Large intestine (tissue), 3 donors: ENCODE results near the gene ARSG. TPM values are rescaled to one million over a fixed set of nuclear protein-coding genes. Genes with fewer than 3 reads are reported as not detected.

Experiments
- DNase-seq, 2 donors: peaks; one replicate each; pipeline versions ENCODE4 v3.0.0 to v3.0.0-alpha.2; 2013
- H3K27ac ChIP-seq: one replicate; pipeline ENCODE4 v1.5.1; 2013; ENCODE audit warnings: low read length
- H3K27me3 ChIP-seq: 2 replicates; pipeline ENCODE4 v1.6.1; 2013; ENCODE audit warnings: low read length; ENCODE audit not compliant: control insufficient read depth, insufficient read depth
- H3K36me3 ChIP-seq: 2 replicates; pipeline ENCODE4 v1.6.1; 2013; ENCODE audit warnings: low read length; ENCODE audit not compliant: control insufficient read depth, insufficient read depth
- H3K4me1 ChIP-seq: one replicate; pipeline ENCODE4 v1.6.1; 2013; ENCODE audit warnings: low read length; ENCODE audit not compliant: control insufficient read depth, insufficient read depth
- H3K4me3 ChIP-seq: one replicate; pipeline ENCODE4 v1.5.1; 2013; ENCODE audit warnings: low read length
- H3K9me3 ChIP-seq: one replicate; pipeline ENCODE4 v1.6.1; 2013; ENCODE audit warnings: mild to moderate bottlenecking, low read depth, low read length, moderate library complexity; ENCODE audit not compliant: control insufficient read depth
- WGBS: methylation state at CpG from one replicate; pipeline ENCODE4 v1.1.5; 2013; ENCODE audit warnings: low lambda C conversion rate; ENCODE audit not compliant: insufficient coverage; 5-methylcytosine and 5-hydroxymethylcytosine counted together
- polyA plus RNA-seq: library from polyadenylated mRNA; unstranded; fragments of 120-200 nt; gene quantifications from one replicate; pipeline ENCODE4 v1.2.1, GENCODE V29; 2013

The ARSG gene
- polyA plus RNA-seq, 1 donor, result 1.3 TPM

- H3K9me3 ChIP-seq, result no peaks in the 10 kb centered on the region
- peaks cover 21% of the 10 kb centered on the region for H3K36me3 ChIP-seq
- peaks cover 4% of the 10 kb centered on the region for H3K4me1 ChIP-seq
- no CpG with 5 or more reads among the region's 8 CpGs for WGBS
- no peaks in the 10 kb centered on the region for H3K27me3 ChIP-seq
- no peak overlapping the region for H3K4me3 ChIP-seq
- no peak overlapping the region for H3K27ac ChIP-seq
- DNase-seq, result no peak
Measured at GRCh38 chr17:68450391-68450790, 159.1 kb downstream of the ARSG start.

- H3K9me3 ChIP-seq, result no peaks in the 10 kb centered on the region
- no CpG with 5 or more reads among the region's 14 CpGs for whole genome bisulfite sequencing
- DNase-seq, result no peak
- no peaks in the 10 kb centered on the region for H3K27me3 ChIP-seq
- peak overlapping the region; percentile 79 for H3K27ac ChIP-seq
- H3K36me3 ChIP-seq, result peaks cover 21% of the 10 kb centered on the region
- no peak overlapping the region for H3K4me3 ChIP-seq
- H3K4me1 ChIP-seq, result peaks cover 4% of the 10 kb centered on the region
Measured at GRCh38 chr17:68450801-68451200, 159.5 kb downstream of the ARSG start.

- Histone ChIP-seq H3K36me3 (peaks cover 18% of the 10 kb centered on the region), H3K27me3 (no peaks in the 10 kb centered on the region)
Measured at GRCh38 chr17:68451670-68452354, 160.5 kb downstream of the ARSG start.

GRCh38 chr17:68452724-68453290 lies 161.5 kb downstream of the ARSG start:
- peaks cover 18% of the 10 kb centered on the region for H3K36me3 ChIP-seq
- WGBS, result 50% methylated on average over 2 of the region's 6 CpGs
- H3K27me3 ChIP-seq, result no peaks in the 10 kb centered on the region
- H3K27ac ChIP-seq, result no peak overlapping the region
- DNase-seq, result no peak
- H3K9me3 ChIP-seq, result no peaks in the 10 kb centered on the region
- H3K4me3 ChIP-seq, result no peak overlapping the region
- peaks cover 9% of the 10 kb centered on the region for H3K4me1 ChIP-seq

More at GRCh38 chr17:68451670-68452354, 160.5 kb downstream of the ARSG start:
- Histone ChIP-seq H3K4me1 (peaks cover 9% of the 10 kb centered on the region), H3K4me3 (no peak overlapping the region), H3K9me3 (no peaks in the 10 kb centered on the region), H3K27ac (peak overlapping the region; percentile 79)
- DNase-seq, result peak; percentile 54 to 85
- 11% methylated on average over 1 of the region's 5 CpGs for WGBS

GRCh38 chr17:68453991-68454665 lies 162.8 kb downstream of the ARSG start:
- peaks cover 1% of the 10 kb centered on the region for H3K27me3 ChIP-seq
- H3K27ac ChIP-seq, result no peak overlapping the region
- WGBS, result no CpG with 5 or more reads among the region's 5 CpGs
- H3K9me3 ChIP-seq, result no peaks in the 10 kb centered on the region
- H3K4me1 ChIP-seq, result peaks cover 13% of the 10 kb centered on the region
- DNase-seq, result no peak
- H3K4me3 ChIP-seq, result no peak overlapping the region
- peaks cover 12% of the 10 kb centered on the region for H3K36me3 ChIP-seq

- no peaks in the 10 kb centered on the region for H3K36me3 ChIP-seq
- peaks cover 13% of the 10 kb centered on the region for H3K4me1 ChIP-seq
- H3K9me3 ChIP-seq, result no peaks in the 10 kb centered on the region
- H3K4me3 ChIP-seq, result no peak overlapping the region
- peaks cover 6% of the 10 kb centered on the region for H3K27me3 ChIP-seq
- no peak for DNase-seq
- H3K27ac ChIP-seq, result no peak overlapping the region
- WGBS, result 80% methylated on average over 2 of the region's 4 CpGs
Measured at GRCh38 chr17:68455901-68456338, 164.6 kb downstream of the ARSG start.

- no CpG with 5 or more reads among the region's 23 CpGs for WGBS
- Histone ChIP-seq H3K27me3 (peaks cover 6% of the 10 kb centered on the region), H3K27ac (peak overlapping the region; percentile 80)
Measured at GRCh38 chr17:68456339-68457167, 165.3 kb downstream of the ARSG start.

GRCh38 chr17:68457168-68457538 lies 165.9 kb downstream of the ARSG start, which contains the start of gene WIPI1:
Gene WIPI1 (minus strand): TSS chr17:68457496. CDS start chr17:68457421, 75 bp downstream.
- Histone ChIP-seq H3K4me1 (peaks cover 9% of the 10 kb centered on the region), H3K36me3 (no peaks in the 10 kb centered on the region), H3K27me3 (peaks cover 6% of the 10 kb centered on the region), H3K9me3 (no peaks in the 10 kb centered on the region), H3K27ac (peak within 1 kb of the TSS; percentile 87), H3K4me3 (peak within 1 kb of the TSS; percentile 82)
- WGBS, result no CpG with 5 or more reads among the region's 39 CpGs
- DNase-seq, result peak in 1 of 2 donors; percentile 76

More at GRCh38 chr17:68456339-68457167, 165.3 kb downstream of the ARSG start:
- peaks cover 10% of the 10 kb centered on the region for H3K4me1 ChIP-seq
- H3K4me3 ChIP-seq, result peak overlapping the region; percentile 82
- H3K9me3 ChIP-seq, result no peaks in the 10 kb centered on the region
- DNase-seq, result peak in 1 of 2 donors; percentile 74
- no peaks in the 10 kb centered on the region for H3K36me3 ChIP-seq

GRCh38 chr17:68457539-68458259 lies 166.4 kb downstream of the ARSG start:
- Histone ChIP-seq H3K4me3 (peak overlapping the region; percentile 60), H3K27ac (peak overlapping the region; percentile 87), H3K27me3 (peaks cover 6% of the 10 kb centered on the region), H3K36me3 (no peaks in the 10 kb centered on the region), H3K4me1 (peaks cover 9% of the 10 kb centered on the region), H3K9me3 (no peaks in the 10 kb centered on the region)
- WGBS, result 0% methylated on average over 3 of the region's 54 CpGs
- peak; percentile 98 to 99 for DNase-seq
